Activated T-cell treated with anti-CD3 and anti-CD28 coated beads, Interleukin-2, amount 50 U/mL, for 24 hours (primary cell): ENCODE data around the gene VSIG2.

Experiments used
- DNase-seq: peaks from one replicate; pipeline ENCODE4 v3.0.0-alpha.2; 2020
- H3K27ac Mint-ChIP-seq: 2 replicates; pipeline ENCODE4 v1.8.0; 2020; ENCODE audit warnings: mild to moderate bottlenecking, mixed read lengths
- H3K27me3 Mint-ChIP-seq: 2 replicates; pipeline ENCODE4 v1.8.0; 2020; ENCODE audit warnings: mixed read lengths
- H3K36me3 Mint-ChIP-seq: 2 replicates; pipeline ENCODE4 v1.8.0; 2020; ENCODE audit warnings: low read depth, mixed read lengths
- H3K4me1 Mint-ChIP-seq: 2 replicates; pipeline ENCODE4 v1.8.0; 2020; ENCODE audit warnings: low read depth, mixed read lengths
- H3K4me3 Mint-ChIP-seq: 2 replicates; pipeline ENCODE4 v1.8.0; 2020; ENCODE audit warnings: mild to moderate bottlenecking, moderate library complexity, mixed read lengths
- H3K9me3 Mint-ChIP-seq: 2 replicates; pipeline ENCODE4 v1.8.0; 2020; ENCODE audit warnings: mixed read lengths

Gene VSIG2

GRCh38 chr11:124747406-124748099 is 4.5 kb downstream of the VSIG2 start:
- Mint-ChIP-seq H3K4me1 (peaks cover 12% of the 10 kb centered on the region), H3K9me3 (no peaks in the 10 kb centered on the region), H3K27me3 (peaks cover 3% of the 10 kb centered on the region), H3K4me3 (peak overlapping the region; percentile 86), H3K36me3 (peaks cover 4% of the 10 kb centered on the region), H3K27ac (no peak overlapping the region)
- DNase-seq = no peak

GRCh38 chr11:124746621-124747243 is 5.3 kb downstream of the VSIG2 start:
- peak; percentile 86 for DNase-seq
- H3K4me1 Mint-ChIP-seq = peaks cover 12% of the 10 kb centered on the region

GRCh38 chr11:124745835-124746620 is 6.0 kb downstream of the VSIG2 start:
- Mint-ChIP-seq H3K27me3 (peaks cover 10% of the 10 kb centered on the region), H3K9me3 (no peaks in the 10 kb centered on the region), H3K27ac (peak overlapping the region; percentile 85), H3K36me3 (peaks cover 4% of the 10 kb centered on the region), H3K4me1 (peaks cover 13% of the 10 kb centered on the region), H3K4me3 (peak overlapping the region; percentile 86)
- peak; percentile 62 for DNase-seq

More at GRCh38 chr11:124746621-124747243, 5.3 kb downstream of the VSIG2 start:
- Mint-ChIP-seq H3K9me3 (no peaks in the 10 kb centered on the region), H3K36me3 (peaks cover 4% of the 10 kb centered on the region), H3K27ac (peak overlapping the region; percentile 85), H3K27me3 (peaks cover 5% of the 10 kb centered on the region), H3K4me3 (peak overlapping the region; percentile 86)

- peaks cover 4% of the 10 kb centered on the region for H3K36me3 Mint-ChIP-seq
- peaks cover 19% of the 10 kb centered on the region for H3K4me1 Mint-ChIP-seq
These were observed 6.7 kb downstream of the VSIG2 start for GRCh38 chr11:124745270-124745834.

GRCh38 chr11:124743050-124743449 is 9.0 kb downstream of the VSIG2 start:
- Mint-ChIP-seq H3K4me3 (no peak overlapping the region), H3K27me3 (peaks cover 31% of the 10 kb centered on the region), H3K4me1 (peaks cover 23% of the 10 kb centered on the region), H3K27ac (no peak overlapping the region), H3K9me3 (no peaks in the 10 kb centered on the region), H3K36me3 (peaks cover 4% of the 10 kb centered on the region)
- DNase-seq = no peak

More at GRCh38 chr11:124745270-124745834, 6.7 kb downstream of the VSIG2 start:
- Mint-ChIP-seq H3K9me3 (no peaks in the 10 kb centered on the region), H3K27ac (no peak overlapping the region), H3K4me3 (peak overlapping the region; percentile 86), H3K27me3 (peaks cover 16% of the 10 kb centered on the region)
- no peak for DNase-seq

- Mint-ChIP-seq H3K27me3 (peaks cover 32% of the 10 kb centered on the region), H3K36me3 (peaks cover 4% of the 10 kb centered on the region), H3K4me3 (no peak overlapping the region), H3K9me3 (no peaks in the 10 kb centered on the region), H3K4me1 (peaks cover 23% of the 10 kb centered on the region), H3K27ac (no peak overlapping the region)
- no peak for DNase-seq
These were observed 9.5 kb downstream of the VSIG2 start for GRCh38 chr11:124742555-124742954.

- H3K4me1 Mint-ChIP-seq = peaks cover 16% of the 10 kb centered on the region
- peaks cover 33% of the 10 kb centered on the region for H3K27me3 Mint-ChIP-seq
- no peaks in the 10 kb centered on the region for H3K9me3 Mint-ChIP-seq
- H3K4me3 Mint-ChIP-seq = peak overlapping the region; percentile 79
- H3K27ac Mint-ChIP-seq = peak overlapping the region; percentile 30
- no peaks in the 10 kb centered on the region for H3K36me3 Mint-ChIP-seq
- DNase-seq = peak; percentile 69
These were observed 11.7 kb downstream of the VSIG2 start for GRCh38 chr11:124740277-124740882.

GRCh38 chr11:124739479-124740276 is 12.4 kb downstream of the VSIG2 start, which contains the start of gene NRGN:
Gene NRGN (plus strand): TSS chr11:124739942. CDS start chr11:124740085, 143 bp downstream.
- Mint-ChIP-seq H3K36me3 (no peaks in the 10 kb centered on the region), H3K4me1 (peaks cover 13% of the 10 kb centered on the region), H3K9me3 (no peaks in the 10 kb centered on the region), H3K27me3 (peaks cover 33% of the 10 kb centered on the region), H3K27ac (peak within 1 kb of the TSS; percentile 30), H3K4me3 (peak within 1 kb of the TSS; percentile 79)
- peak; percentile 87 for DNase-seq

GRCh38 chr11:124738713-124739478 is 13.2 kb downstream of the VSIG2 start:
- H3K9me3 Mint-ChIP-seq = no peaks in the 10 kb centered on the region
- DNase-seq = no peak
- H3K27me3 Mint-ChIP-seq = peaks cover 33% of the 10 kb centered on the region
- peaks cover 13% of the 10 kb centered on the region for H3K4me1 Mint-ChIP-seq
- H3K36me3 Mint-ChIP-seq = no peaks in the 10 kb centered on the region
- H3K27ac Mint-ChIP-seq = no peak overlapping the region
- peak overlapping the region; percentile 79 for H3K4me3 Mint-ChIP-seq

GRCh38 chr11:124737638-124738305 is 14.3 kb downstream of the VSIG2 start:
- H3K4me1 Mint-ChIP-seq = peaks cover 13% of the 10 kb centered on the region
- no peak for DNase-seq
- H3K4me3 Mint-ChIP-seq = no peak overlapping the region
- H3K9me3 Mint-ChIP-seq = no peaks in the 10 kb centered on the region
- H3K36me3 Mint-ChIP-seq = no peaks in the 10 kb centered on the region
- H3K27me3 Mint-ChIP-seq = peaks cover 33% of the 10 kb centered on the region
- no peak overlapping the region for H3K27ac Mint-ChIP-seq

- Mint-ChIP-seq H3K36me3 (no peaks in the 10 kb centered on the region), H3K9me3 (no peaks in the 10 kb centered on the region), H3K4me1 (peaks cover 13% of the 10 kb centered on the region), H3K27ac (no peak overlapping the region), H3K4me3 (no peak overlapping the region), H3K27me3 (peaks cover 31% of the 10 kb centered on the region)
- DNase-seq = no peak
These were observed 15.3 kb downstream of the VSIG2 start for GRCh38 chr11:124736736-124737135.

GRCh38 chr11:124732230-124732629 is 19.8 kb downstream of the VSIG2 start:
- no peak overlapping the region for H3K27ac Mint-ChIP-seq
- no peak overlapping the region for H3K4me3 Mint-ChIP-seq
- no peaks in the 10 kb centered on the region for H3K9me3 Mint-ChIP-seq
- H3K36me3 Mint-ChIP-seq = no peaks in the 10 kb centered on the region
- no peak for DNase-seq
- H3K27me3 Mint-ChIP-seq = no peaks in the 10 kb centered on the region
- H3K4me1 Mint-ChIP-seq = no peaks in the 10 kb centered on the region
